Cardiac fibroblast (primary cell): Measurements from ENCODE around the gene SBK1.

Experiments used
- DNase-seq, 2 donors: peaks; one replicate each; pipeline versions ENCODE4 v3.0.0 to v3.0.0-alpha.2; 2010; ENCODE audit warnings: low read depth in 2 of 2
- H3K4me3 ChIP-seq, 2 donors: replicated peaks in 1 of 2; 1 replicate in 1 of 2; 2 replicates in 1 of 2; pipeline ENCODE4 v1.5.1; 2011; ENCODE audit warnings: low read depth in 2 of 2, low read length in 2 of 2, mild to moderate bottlenecking in 2 of 2, moderate library complexity in 1 of 2
- CTCF ChIP-seq: IDR thresholded peaks from one replicate; pipeline ENCODE4 v1.5.1; 2011; ENCODE audit warnings: low read depth, mild to moderate bottlenecking, low read length, inconsistent platforms

Gene SBK1

GRCh38 chr16:28295276-28295675, 3.0 kb downstream of the SBK1 start:
- DNase-seq, result no peak
- TF ChIP-seq CTCF, result no peak
- H3K4me3 ChIP-seq, result no peak overlapping the region

GRCh38 chr16:28297308-28297707, 5.0 kb downstream of the SBK1 start:
- no peak for DNase-seq

GRCh38 chr16:28297784-28298510, 5.6 kb downstream of the SBK1 start:
- no peak for TF ChIP-seq CTCF
- DNase-seq, result no peak
- no peak overlapping the region for H3K4me3 ChIP-seq

More at GRCh38 chr16:28297308-28297707, 5.0 kb downstream of the SBK1 start:
- H3K4me3 ChIP-seq, result no peak overlapping the region
- no peak for TF ChIP-seq CTCF

GRCh38 chr16:28298511-28298878, 6.2 kb downstream of the SBK1 start:
- no peak overlapping the region for H3K4me3 ChIP-seq
- TF ChIP-seq CTCF, result no peak
- DNase-seq, result no peak

GRCh38 chr16:28300327-28300726, 8.0 kb downstream of the SBK1 start:
- DNase-seq, result no peak
- no peak for TF ChIP-seq CTCF
- no peak overlapping the region for H3K4me3 ChIP-seq

- no peak for TF ChIP-seq CTCF
- no peak overlapping the region for H3K4me3 ChIP-seq
- DNase-seq, result no peak
Observed at GRCh38 chr16:28301154-28301553, 8.8 kb downstream of the SBK1 start.

GRCh38 chr16:28301620-28302019, 9.3 kb downstream of the SBK1 start:
- no peak for TF ChIP-seq CTCF
- H3K4me3 ChIP-seq, result no peak overlapping the region

More at GRCh38 chr16:28301620-28302019, 9.3 kb downstream of the SBK1 start:
- DNase-seq, result no peak
